Natural killer cell (primary cell): ENCODE results near the gene ANXA3. TPM values are rescaled to one million over a fixed set of nuclear protein-coding genes. Genes with fewer than 3 reads are reported as not detected.

ENCODE experiments used
- ATAC-seq, 3 donors: fragments of 150-1000 bp in 2 of 3; fragments of 200-7000 bp in 1 of 3; cut with Tn5 transposase; 1 replicate in 1 of 3; 2 replicates in 2 of 3; pipeline ENCODE4 v1.10.0; 2021; ENCODE audit warnings: mild to moderate bottlenecking in 2 of 3, moderate library complexity in 2 of 3
- DNase-seq, 2 donors: peaks; one replicate each; pipeline versions ENCODE4 v3.0.0 to v3.0.0-alpha.2; 2013 to 2021; ENCODE audit warnings: mixed read lengths in 1 of 2
- H3K27ac ChIP-seq: one replicate; pipeline ENCODE4 v1.5.1; 2013; ENCODE audit warnings: mild to moderate bottlenecking, low read length
- H3K27me3 ChIP-seq: one replicate; pipeline ENCODE4 v1.6.1; 2013; ENCODE audit warnings: low read length; ENCODE audit not compliant: control insufficient read depth, insufficient read depth
- H3K36me3 ChIP-seq: one replicate; pipeline ENCODE4 v1.6.1; 2013; ENCODE audit warnings: low read length; ENCODE audit not compliant: control insufficient read depth, insufficient read depth
- H3K4me1 ChIP-seq: one replicate; pipeline ENCODE4 v1.6.1; 2013; ENCODE audit warnings: low read length; ENCODE audit not compliant: control insufficient read depth, insufficient read depth
- H3K4me3 ChIP-seq: one replicate; pipeline ENCODE4 v1.5.1; 2013; ENCODE audit warnings: low read length
- H3K9me3 ChIP-seq: one replicate; pipeline ENCODE4 v1.6.1; 2013; ENCODE audit warnings: low read length; ENCODE audit not compliant: control insufficient read depth, insufficient read depth
- H3K27ac Mint-ChIP-seq, 2 donors: one replicate each; pipeline ENCODE4 v1.8.0; 2022; ENCODE audit warnings: mild to moderate bottlenecking in 2 of 2, mixed read lengths in 2 of 2, moderate library complexity in 1 of 2
- H3K27me3 Mint-ChIP-seq, 2 donors: one replicate each; pipeline ENCODE4 v1.8.0; 2022; ENCODE audit warnings: low read depth in 2 of 2, mixed read lengths in 2 of 2
- H3K36me3 Mint-ChIP-seq: one replicate; pipeline ENCODE4 v1.8.0; 2022; ENCODE audit warnings: mixed read lengths
- H3K4me1 Mint-ChIP-seq, 2 donors: one replicate each; pipeline ENCODE4 v1.8.0; 2022; ENCODE audit warnings: mixed read lengths in 2 of 2
- H3K4me3 Mint-ChIP-seq: one replicate; pipeline ENCODE4 v1.8.0; 2022; ENCODE audit warnings: mild to moderate bottlenecking, moderate library complexity, mixed read lengths
- H3K9me3 Mint-ChIP-seq, 2 donors: one replicate each; pipeline ENCODE4 v1.8.0; 2022; ENCODE audit warnings: mixed read lengths in 2 of 2
- CTCF ChIP-seq: fragments of 200-600 bp; IDR thresholded peaks from one replicate; pipeline ENCODE4 v1.8.0; 2022; ENCODE audit warnings: antibody characterized with exemption
- WGBS: methylation state at CpG from one replicate; pipeline ENCODE4 v1.1.7; 2013; ENCODE audit warnings: missing lambda C conversion rate; ENCODE audit not compliant: insufficient coverage; 5-methylcytosine and 5-hydroxymethylcytosine counted together
- intact Hi-C: fragments of 100-400 bp; cut with micrococcal nuclease; formaldehyde crosslinking; loops from one replicate; pipeline ENCODE4 v1.14.2; 2022
- total RNA-seq, 4 donors: library from RNA; stranded (reverse); fragments of 120-200 nt in 1 of 4; gene quantifications; one replicate each; pipeline versions ENCODE4 v1.2.3 to v1.2.4, GENCODE V29; 2013 to 2022

The ANXA3 gene
- total RNA-seq, 3 donors from 2014 or later (not counting 1 experiment from before 2014, with no cell fraction given) = 1.1 to 1.2 TPM; not detected in 1

GRCh38 chr4:78528327-78528726 lies 23.2 kb upstream of the ANXA3 start:
- no peak for DNase-seq
- H3K27ac ChIP-seq = no peak overlapping the region
- no peaks in the 10 kb centered on the region for H3K4me1 ChIP-seq
- H3K27ac Mint-ChIP-seq = no peak overlapping the region
- H3K4me3 ChIP-seq = no peak overlapping the region
- TF ChIP-seq CTCF = no peak
- 77% methylated on average over 3 of the region's 3 CpGs for WGBS
- intact Hi-C loops = no loop called here
- H3K9me3 ChIP-seq = no peaks in the 10 kb centered on the region
- no peaks in the 10 kb centered on the region for H3K9me3 Mint-ChIP-seq
- H3K27me3 Mint-ChIP-seq = peaks cover 0 to 9% of the 10 kb centered on the region in 2 donors
- H3K36me3 Mint-ChIP-seq = no peaks in the 10 kb centered on the region
- no peak overlapping the region for H3K4me3 Mint-ChIP-seq
- no peaks in the 10 kb centered on the region for H3K27me3 ChIP-seq
- H3K4me1 Mint-ChIP-seq = no peaks in the 10 kb centered on the region
- ATAC-seq = no peak
- no peaks in the 10 kb centered on the region for H3K36me3 ChIP-seq

GRCh38 chr4:78529569-78530209 lies 21.9 kb upstream of the ANXA3 start:
- H3K36me3 ChIP-seq = no peaks in the 10 kb centered on the region
- no peak overlapping the region for H3K27ac Mint-ChIP-seq
- H3K27me3 Mint-ChIP-seq = peaks cover 0 to 6% of the 10 kb centered on the region in 2 donors
- ATAC-seq = no peak
- no peaks in the 10 kb centered on the region for H3K4me1 ChIP-seq
- no peak for DNase-seq
- intact Hi-C loops = no loop called here
- no peaks in the 10 kb centered on the region for H3K27me3 ChIP-seq
- no peaks in the 10 kb centered on the region for H3K9me3 ChIP-seq
- H3K4me3 ChIP-seq = no peak overlapping the region
- H3K4me1 Mint-ChIP-seq = no peaks in the 10 kb centered on the region
- H3K27ac ChIP-seq = no peak overlapping the region
- no peaks in the 10 kb centered on the region for H3K9me3 Mint-ChIP-seq
- no peak for TF ChIP-seq CTCF
- 83% methylated on average over 2 of the region's 2 CpGs for WGBS
- H3K36me3 Mint-ChIP-seq = no peaks in the 10 kb centered on the region
- H3K4me3 Mint-ChIP-seq = no peak overlapping the region

- no peak overlapping the region for H3K27ac ChIP-seq
- peaks cover 0 to 14% of the 10 kb centered on the region in 2 donors for H3K27me3 Mint-ChIP-seq
- intact Hi-C loops = no loop called here
- H3K4me3 Mint-ChIP-seq = no peak overlapping the region
- no peaks in the 10 kb centered on the region for H3K27me3 ChIP-seq
- 75% methylated on average over 1 of the region's 1 CpG for WGBS
- no peak overlapping the region for H3K4me3 ChIP-seq
- no peaks in the 10 kb centered on the region for H3K4me1 ChIP-seq
- DNase-seq = no peak
- H3K36me3 Mint-ChIP-seq = no peaks in the 10 kb centered on the region
- TF ChIP-seq CTCF = no peak
- no peaks in the 10 kb centered on the region for H3K9me3 Mint-ChIP-seq
- H3K27ac Mint-ChIP-seq = no peak overlapping the region
- H3K9me3 ChIP-seq = no peaks in the 10 kb centered on the region
- no peak for ATAC-seq
- no peaks in the 10 kb centered on the region for H3K4me1 Mint-ChIP-seq
- H3K36me3 ChIP-seq = no peaks in the 10 kb centered on the region
Observed at GRCh38 chr4:78532046-78532445, 19.5 kb upstream of the ANXA3 start.

- no peaks in the 10 kb centered on the region for H3K36me3 ChIP-seq
- 86% methylated on average over 5 of the region's 5 CpGs for WGBS
Observed at GRCh38 chr4:78533854-78534253, 17.7 kb upstream of the ANXA3 start.

More at GRCh38 chr4:78533854-78534253, 17.7 kb upstream of the ANXA3 start:
- Mint-ChIP-seq H3K27me3 (peaks cover 0 to 14% of the 10 kb centered on the region in 2 donors), H3K4me1 (no peaks in the 10 kb centered on the region), H3K4me3 (no peak overlapping the region), H3K9me3 (no peaks in the 10 kb centered on the region), H3K27ac (no peak overlapping the region), H3K36me3 (no peaks in the 10 kb centered on the region)
- intact Hi-C loops = no loop called here
- TF ChIP-seq CTCF = no peak
- ATAC-seq (no peak), DNase-seq (no peak)
- H3K4me1 ChIP-seq = no peaks in the 10 kb centered on the region
- no peaks in the 10 kb centered on the region for H3K9me3 ChIP-seq
- H3K27ac ChIP-seq = no peak overlapping the region
- no peaks in the 10 kb centered on the region for H3K27me3 ChIP-seq
- no peak overlapping the region for H3K4me3 ChIP-seq
